Pulmonary artery endothelial cell (primary cell): ENCODE data around the gene GRID1. TPM values are rescaled to one million over a fixed set of nuclear protein-coding genes. Genes with fewer than 3 reads are reported as not detected.

Source experiments
- DNase-seq: peaks from one replicate; pipeline ENCODE4 v3.0.0-alpha.2; 2011; ENCODE audit warnings: low read depth, low spot score
- total RNA-seq: library from RNA; depleted of rRNA; stranded (reverse); fragments of >200 nt; gene quantifications from 2 replicates; pipeline ENCODE4 v1.2.3, GENCODE V29; 2014

GRID1 gene
- total RNA-seq, 1 donor from 2014 or later, result not detected

DNA sequence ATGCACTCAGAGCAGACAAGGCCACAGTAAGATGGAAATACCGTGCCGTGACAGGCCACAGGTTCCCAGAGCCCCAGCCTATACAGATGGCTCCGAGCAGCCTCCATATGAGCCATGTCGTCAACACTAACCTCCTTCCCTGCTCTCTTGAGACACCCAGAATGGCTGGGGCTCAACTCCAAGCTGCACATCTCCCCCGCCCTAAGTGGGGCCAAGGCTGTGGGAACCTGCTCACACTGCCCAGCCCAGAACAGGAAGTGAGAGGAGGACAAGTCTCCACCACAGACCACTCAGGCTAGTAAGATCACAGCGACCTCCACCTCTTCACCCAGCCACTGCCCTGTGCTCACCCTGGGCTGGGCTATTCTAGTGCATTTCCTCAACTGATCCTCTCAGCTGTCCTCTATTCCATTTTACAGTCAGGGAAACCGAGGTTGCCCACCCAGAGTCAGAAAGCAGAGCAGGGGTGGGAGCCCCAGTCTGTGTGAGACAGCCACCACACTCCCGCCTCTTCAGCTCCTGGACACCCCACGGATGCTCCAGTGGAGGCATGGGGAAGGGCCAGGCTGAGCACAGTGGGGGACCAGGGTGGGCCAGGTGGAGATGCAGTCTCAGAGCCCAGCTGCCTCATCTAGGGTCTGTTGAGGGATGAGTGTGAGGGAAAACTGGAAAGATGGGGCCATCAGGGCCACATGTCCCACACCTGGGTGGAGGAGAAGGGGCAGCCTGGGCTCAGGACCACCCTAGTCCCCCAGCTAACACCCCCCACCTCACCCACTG is 11.6 kb downstream of the GRID1 start:
- no peak for DNase-seq

- no peak for DNase-seq
Observed at GRCh38 chr10:86353506-86354485, 12.8 kb downstream of the GRID1 start.

GRCh38 chr10:86350897-86351296 is 15.7 kb downstream of the GRID1 start:
- DNase-seq, result no peak

DNA sequence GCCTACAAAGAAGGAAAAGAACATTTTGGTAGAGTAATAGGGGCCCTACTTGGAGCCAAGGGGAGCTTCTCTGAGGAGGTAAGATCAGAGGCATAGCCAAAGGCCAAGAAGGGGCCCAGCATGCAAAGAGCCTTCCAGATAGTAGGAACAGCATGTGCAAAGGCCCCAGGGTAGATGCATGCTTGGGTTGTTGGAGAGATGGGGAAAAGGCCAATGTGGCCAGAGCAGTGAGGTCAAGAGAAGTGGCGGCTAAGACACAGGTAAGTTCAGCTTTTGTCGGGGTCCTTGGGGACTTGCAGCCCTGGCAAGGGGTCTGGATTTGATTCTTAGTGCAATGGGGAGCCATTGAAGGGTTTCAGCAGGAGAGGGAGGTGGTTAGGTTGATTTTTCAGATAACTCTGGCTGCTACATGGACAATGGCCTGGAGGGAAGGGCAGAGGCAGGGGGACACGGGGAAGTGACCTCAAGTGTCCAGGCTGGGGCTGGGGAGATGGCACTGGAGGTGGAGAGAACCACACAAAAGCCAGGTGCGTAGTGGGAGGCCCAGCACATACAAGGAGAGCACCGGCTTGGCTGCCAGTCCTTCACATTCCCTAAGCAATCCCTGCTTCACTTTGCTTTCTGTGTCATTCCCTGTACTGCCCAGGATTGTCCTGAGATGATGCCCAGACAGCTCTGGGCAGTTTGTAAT is 16.5 kb downstream of the GRID1 start:
- no peak for DNase-seq

GRCh38 chr10:86349474-86349873 is 17.1 kb downstream of the GRID1 start:
- DNase-seq, result no peak

GRCh38 chr10:86348321-86349210 is 18.0 kb downstream of the GRID1 start:
- DNase-seq, result no peak

DNA sequence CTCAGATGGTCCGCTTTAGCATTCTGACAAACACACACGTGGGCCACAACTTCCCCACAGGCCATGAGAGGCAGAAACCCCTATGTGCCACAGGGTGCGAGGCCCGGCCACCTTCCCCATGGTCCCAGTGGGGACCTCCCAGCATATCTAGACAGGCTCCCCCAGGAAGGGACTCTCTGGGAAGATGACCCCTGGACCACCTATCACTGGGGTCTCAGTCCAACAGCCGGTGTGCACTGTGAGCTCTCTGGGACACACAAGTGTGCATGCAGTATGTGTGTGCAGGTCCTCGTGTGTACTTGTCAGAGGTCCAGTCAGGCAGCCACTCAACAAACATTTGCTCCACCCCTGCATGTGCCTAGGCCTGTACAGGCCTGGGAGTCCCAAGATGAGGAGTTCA is 18.7 kb downstream of the GRID1 start:
- no peak for DNase-seq

DNA sequence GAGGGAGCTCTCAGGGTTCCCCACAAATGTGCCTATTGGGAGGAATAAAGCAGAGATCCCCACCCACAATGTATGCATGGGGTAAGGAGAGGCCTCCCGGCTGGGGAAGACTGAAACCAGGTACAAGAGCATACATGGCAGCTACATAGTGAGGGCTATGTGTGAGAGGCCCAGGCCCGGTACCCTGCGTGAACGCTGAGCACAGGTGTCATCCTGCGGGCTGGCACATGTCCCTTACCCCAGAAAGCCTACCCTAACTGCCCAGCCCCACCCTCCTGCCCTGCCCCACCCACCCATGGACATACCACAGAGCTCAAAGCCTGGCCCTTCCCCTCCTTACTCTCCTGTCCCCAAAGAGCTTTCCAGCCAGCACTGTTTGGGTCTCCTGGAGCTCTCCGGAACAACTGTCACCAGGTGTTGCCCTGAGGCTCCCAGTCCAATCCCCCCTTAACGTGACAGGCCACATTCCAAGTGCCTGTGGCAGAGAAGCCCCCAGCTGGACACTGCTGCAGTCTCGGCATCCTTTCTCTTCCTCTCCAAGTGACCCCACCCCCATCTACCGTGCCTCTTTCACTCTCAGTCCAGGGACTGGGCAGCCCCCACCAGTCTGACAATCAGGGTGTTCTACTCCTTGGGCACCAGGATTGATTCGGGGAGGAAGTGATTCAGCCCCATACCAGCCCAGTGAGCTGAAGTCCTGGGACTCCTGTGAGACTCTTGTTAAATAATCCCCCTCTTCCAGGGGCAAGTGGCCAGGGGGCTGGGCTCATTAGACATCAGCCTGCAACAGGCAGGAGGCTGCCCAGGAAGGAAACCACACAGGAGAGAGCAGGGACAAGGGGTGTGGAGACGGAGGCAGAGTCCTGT is 19.6 kb downstream of the GRID1 start:
- DNase-seq, result no peak

DNA sequence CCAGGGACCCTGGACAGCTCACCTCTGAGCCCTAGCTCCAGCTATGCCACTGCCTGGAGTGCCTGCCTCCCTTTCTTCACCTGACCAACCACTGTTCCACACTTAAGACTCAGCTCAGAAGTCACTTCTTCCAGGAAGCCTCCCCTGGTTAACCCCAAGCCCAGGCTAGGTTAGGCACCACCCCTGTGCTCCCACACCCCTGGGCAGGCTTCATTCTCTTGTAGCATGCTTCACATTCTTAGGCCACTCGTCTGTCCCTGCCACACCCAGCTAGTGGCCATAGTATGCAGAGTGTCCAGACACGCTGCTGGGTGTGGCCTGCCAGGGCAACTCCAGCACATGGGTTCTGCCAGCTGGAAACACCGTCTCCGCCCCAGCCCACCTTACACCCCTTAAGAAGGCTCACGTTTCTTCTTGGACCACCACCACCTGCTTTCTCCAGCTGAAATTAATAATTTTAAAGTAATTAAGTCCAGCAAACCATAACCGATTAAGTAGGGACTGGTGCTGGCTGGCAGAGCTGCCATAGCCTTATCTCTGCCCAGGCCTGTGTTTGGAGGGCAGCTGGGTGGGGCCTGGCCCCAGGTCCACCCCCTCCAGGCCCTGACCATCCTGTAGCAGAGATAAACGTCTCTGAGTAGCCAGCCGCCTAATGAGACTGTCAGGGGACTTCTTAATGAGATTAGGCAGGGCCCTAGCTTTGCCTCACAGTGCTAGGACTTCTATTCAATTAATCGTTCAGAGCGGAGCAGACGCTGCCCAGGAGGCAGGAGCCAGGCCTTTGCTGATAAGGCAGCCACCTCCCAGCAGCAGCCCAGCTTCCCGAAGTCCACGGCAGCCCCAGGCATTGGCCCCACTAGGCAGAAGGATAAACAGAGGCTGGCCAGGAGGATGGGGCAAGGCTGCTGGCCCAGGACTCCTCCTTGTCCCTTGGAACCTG is 20.5 kb downstream of the GRID1 start:
- DNase-seq, result no peak

DNA sequence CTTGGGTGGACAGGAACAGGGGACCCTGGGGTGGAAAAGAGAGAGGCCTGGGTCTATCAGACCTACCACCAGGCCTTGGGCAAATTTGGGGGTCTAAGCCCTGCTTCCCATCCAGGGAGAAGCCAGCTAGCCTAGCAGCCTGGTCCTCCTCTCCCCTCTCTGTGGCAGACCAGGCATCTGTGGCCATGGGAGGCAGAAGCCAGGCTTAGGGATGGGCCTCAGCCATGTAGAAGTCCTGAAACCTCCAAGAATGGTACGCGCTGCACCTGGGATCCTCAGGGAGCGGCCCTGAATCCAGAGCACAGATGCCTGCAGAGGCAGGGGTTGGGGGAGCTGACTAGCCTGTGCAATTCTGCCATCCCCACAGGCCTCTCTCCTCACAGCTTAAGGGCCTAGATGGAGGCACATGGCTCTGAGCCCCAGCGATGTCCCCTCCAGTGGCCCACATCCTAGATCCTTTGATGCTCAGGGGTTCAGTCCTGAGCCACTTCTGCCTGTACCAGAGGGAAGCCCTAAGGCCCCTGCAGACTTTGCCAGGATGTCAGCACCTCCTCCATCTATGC is 21.2 kb downstream of the GRID1 start:
- no peak for DNase-seq

DNA sequence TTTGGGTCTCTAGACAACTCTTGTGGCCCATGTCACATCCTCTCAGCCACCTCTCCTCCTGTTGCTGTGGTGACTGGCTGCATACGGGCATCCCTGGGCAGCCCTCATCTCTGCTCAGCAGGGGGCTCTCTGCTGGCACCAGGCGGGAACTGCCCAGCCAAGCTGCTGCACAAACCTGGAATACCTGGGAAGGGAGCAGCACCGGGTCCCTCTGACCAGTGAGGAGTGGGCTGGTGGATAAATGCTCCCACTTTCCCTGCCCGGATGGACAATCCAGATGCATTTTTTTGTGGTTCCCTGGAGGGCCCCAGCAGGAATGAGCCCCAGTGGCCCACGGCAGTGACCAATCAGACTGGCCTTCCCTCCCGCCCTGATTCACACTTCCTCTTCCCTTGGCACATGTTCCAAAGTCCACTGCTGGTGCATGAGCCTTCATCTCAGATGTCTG is 21.9 kb downstream of the GRID1 start:
- no peak for DNase-seq

DNA sequence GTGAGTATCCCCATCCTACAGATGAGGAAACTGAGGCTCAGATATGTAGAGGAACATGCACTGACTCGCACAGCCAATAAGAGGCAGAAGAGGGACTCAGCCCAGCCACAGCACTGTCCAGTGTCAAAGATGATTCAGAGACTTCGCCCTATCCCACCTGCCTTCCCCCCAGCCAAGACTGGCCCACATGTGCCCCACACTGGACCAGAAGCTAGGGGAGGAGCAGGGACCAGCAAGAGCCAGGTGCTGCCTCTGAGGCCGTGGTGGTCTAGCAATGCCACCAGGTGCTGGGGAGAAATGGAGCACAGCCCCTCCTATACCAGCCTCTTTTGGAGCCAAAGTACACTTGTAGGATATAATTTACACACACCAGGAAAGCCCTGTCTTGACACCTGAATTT is 22.3 kb downstream of the GRID1 start:
- no peak for DNase-seq

DNA sequence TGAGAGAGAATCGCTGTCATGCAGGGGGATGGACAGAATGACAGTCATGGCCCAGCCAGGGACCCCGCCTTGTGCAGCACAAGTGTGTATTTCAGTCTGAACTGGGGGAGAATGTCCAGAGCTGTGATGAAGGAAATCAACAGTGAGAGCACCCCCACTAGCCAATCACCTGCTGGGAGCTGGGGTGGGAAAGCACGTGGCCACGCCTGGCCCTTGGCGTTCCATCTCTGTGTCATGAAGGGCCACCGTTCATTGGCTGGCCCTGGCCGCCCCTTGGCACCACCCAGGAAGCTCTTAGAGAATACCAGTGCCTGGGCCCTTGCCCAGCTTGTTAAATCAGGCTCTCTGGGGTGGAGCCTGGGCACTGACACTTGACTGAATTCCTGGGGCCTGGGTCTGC is 22.8 kb downstream of the GRID1 start:
- DNase-seq, result no peak

DNA sequence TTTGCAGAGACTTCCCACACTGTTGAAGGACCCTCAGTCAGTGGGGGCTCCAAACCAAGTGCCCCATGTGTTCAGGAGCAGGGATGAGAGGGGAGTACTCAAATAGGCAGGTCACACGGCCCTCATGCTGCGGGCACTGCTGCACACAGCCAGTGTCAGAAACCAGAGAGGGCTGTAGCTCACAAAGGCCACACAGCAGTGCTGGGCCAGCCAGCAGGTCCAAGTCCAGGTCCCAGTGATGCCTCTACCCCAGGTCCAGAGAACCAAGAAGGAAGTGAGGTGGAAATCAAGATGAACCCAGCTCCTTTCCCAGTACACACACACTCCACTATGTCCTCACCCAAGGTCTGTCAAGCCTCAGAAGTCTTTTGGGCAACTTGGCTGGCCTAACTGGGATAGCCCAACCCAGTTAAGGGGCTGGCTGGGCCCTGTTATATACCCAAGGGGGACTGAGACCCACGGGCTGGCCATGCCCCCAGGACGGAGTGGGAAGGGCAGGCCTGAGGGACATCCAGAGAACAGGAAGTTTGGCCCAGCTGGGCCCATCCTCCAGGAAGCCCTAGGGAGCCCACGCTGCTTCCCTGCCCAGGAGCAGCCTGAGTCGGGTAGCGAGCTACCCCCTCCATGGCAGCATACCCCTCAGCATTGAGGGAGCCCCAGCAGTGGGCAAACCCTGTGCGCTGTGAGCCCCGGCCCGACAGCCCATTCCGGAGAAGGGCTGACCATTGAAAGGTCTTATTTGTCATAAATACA is 24.3 kb downstream of the GRID1 start:
- DNase-seq, result no peak

DNA sequence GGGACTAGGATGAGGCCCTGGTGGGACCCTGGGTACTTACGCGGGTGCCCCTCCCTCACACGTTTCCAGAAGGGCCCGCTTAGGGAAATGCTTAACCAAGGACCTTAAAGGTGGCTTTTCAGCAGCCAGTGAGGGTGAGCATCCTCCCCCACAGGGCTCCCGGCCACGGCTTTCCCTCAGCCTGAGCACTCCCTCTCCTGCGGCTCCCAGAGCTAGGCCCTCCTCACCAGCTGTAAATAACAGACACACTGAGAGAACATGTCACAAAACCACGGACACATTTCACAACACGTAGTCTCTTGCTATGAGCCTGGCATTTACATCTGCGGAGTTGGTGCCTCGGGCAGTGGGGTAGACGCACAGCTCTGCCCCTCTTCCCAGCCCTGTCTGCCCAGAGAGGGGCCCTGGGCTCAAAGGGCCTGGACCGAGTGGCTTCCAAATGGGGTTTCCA is 25.2 kb downstream of the GRID1 start:
- DNase-seq, result no peak

DNA sequence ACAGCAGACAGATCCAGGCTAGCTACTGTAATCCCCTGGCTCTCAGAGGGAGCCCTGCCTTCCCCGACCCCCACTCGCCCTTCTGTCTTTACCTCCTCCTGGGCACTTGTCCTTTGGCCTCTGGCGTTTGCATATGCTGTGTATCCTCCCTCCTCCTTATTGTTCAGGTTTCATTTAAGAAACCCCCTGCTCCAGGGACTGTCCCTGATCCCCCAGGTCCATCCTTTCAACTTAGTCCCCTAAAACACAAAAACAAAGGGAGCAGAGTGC is 25.7 kb downstream of the GRID1 start:
- DNase-seq, result no peak

DNA sequence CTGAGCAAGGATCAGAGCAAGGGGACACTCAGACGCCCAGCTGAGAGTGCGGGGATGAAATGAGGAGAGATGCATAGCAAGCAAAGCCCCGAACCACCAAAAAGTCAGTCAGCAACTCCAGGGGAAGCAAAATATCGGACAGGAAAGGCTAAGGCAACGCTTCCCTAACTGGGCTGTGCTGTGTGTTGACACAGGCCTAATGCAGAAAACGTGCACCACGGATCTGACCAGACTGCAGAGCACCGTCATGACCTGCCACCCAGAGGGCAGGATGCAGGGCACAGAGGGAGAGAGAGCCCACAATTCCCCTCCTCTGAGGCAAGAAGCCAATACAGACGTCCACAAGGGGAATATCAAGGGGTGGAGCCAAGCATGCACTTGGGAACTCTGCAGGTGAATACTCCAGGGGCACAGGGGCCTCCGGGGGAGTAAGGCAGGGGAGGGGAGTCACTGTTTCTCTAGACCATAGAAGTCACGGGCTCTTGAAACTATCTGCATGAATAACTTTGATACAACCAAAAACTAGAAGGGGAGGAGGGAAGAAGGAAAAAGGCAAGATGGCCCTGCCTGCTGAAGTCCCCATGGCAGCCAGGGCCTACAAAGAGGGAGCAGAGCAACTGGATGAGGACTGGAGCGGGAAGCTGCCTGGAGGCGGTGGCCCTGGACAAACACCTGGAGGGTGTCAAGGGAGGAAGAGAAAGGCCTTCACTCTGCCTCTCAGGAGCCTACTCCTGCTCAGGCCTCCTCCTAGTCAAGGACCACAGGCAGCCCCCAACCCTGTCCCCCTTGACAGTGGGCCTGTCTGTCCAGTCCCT is 26.2 kb downstream of the GRID1 start:
- no peak for DNase-seq
